ENCODE data around the gene RHCE.
"Not testable (repeated sequence)": the region's sequence is repeated elsewhere in the genome, so short reads cannot be mapped to it uniquely, and the experiment has no call there.

RHCE gene

DNA sequence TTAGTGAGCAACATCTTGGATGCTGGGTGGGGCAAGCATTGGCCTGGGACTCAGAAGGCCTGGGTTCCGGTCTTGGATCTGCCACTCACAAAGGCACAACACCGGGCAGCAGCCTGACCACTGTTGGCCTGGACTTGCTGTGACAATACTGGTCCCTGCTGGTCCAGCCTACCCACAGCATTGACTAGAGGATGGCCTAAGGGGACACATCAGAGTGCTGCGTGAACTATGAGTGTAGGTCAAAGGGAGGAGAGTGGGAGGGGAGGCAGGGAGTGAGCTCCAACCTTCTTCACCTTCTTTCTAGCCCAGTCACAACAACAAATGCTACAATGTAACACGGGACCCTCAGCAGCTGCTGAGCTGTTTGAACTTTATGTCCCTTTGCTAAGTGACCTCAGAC is 51.4 kb downstream of the RHCE start:
- H3K27ac ChIP-seq: no peak overlapping the region
- no peaks in the 10 kb centered on the region for H3K36me3 ChIP-seq (ENCODE audit: insufficient read depth)
- TF ChIP-seq, protein P1, sequence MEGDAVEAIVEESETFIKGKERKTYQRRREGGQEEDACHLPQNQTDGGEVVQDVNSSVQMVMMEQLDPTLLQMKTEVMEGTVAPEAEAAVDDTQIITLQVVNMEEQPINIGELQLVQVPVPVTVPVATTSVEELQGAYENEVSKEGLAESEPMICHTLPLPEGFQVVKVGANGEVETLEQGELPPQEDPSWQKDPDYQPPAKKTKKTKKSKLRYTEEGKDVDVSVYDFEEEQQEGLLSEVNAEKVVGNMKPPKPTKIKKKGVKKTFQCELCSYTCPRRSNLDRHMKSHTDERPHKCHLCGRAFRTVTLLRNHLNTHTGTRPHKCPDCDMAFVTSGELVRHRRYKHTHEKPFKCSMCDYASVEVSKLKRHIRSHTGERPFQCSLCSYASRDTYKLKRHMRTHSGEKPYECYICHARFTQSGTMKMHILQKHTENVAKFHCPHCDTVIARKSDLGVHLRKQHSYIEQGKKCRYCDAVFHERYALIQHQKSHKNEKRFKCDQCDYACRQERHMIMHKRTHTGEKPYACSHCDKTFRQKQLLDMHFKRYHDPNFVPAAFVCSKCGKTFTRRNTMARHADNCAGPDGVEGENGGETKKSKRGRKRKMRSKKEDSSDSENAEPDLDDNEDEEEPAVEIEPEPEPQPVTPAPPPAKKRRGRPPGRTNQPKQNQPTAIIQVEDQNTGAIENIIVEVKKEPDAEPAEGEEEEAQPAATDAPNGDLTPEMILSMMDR (conservative IDR thresholded peaks at IDR 0.05; ENCODE audit: low read depth, low read length): no peak
- H3K4me1 ChIP-seq (ENCODE audit: low read depth, poor library complexity, severe bottlenecking): no peaks in the 10 kb centered on the region
- no peak overlapping the region for H2AFZ ChIP-seq (ENCODE audit: low read depth)
- H3K27me3 ChIP-seq (ENCODE audit: insufficient read depth, low read depth): no peaks in the 10 kb centered on the region
- H3K9ac ChIP-seq: no peak overlapping the region
- no peak overlapping the region for H3K4me3 ChIP-seq (IDR thresholded peaks at IDR 0.05; ENCODE audit: insufficient read depth, low read depth, low read length)
- H4K20me1 ChIP-seq (ENCODE audit: insufficient read depth): no peaks in the 10 kb centered on the region
- H3K4me2 ChIP-seq: no peak overlapping the region
- H3K79me2 ChIP-seq (ENCODE audit: insufficient read depth, low read depth): no peaks in the 10 kb centered on the region

DNA sequence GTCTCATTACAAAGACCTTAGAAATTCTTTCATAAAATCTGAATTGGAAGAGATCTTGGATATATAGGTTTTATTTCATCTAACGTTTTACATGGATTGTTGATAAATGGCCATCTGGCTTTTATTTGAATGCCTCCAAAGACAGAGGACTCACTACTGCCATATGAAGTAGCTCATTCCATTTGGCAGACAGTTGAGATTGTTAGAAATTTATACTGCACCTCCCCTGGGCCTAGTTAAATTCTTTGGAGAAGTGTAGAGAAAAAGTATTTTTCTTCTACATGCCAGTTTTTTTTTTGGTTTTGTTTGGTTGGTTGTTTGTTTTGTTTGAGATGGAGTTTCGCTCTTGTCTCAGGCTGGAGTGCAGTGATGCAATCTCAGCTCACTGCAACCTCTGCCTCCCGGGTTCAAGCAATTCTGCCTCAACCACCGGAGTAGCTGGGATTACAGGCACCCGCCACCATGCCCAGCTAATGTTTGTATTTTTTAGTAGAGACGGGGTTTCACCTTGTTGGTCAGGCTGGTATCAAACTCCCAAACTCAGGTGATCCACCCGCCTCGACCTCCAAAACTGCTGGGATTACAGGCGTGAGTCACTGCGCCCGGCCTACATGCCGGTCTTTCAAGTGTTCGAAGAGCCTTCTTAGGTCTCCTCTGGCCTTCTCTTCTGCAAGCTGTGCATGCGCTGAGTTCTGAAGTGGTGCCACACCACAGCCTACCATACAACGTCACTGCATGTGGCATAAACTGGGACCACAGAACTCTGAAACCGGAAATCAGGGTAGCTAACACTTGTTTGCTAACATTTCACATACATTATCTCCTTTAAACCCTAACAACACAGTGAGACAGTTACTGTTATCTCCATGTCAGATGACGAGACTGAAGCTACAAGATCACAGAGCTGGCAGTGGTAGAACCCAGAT is 57.7 kb downstream of the RHCE start:
- not testable (repeated sequence) for H3K36me3 ChIP-seq (ENCODE audit: insufficient read depth); H3K4me1 ChIP-seq (ENCODE audit: low read depth, poor library complexity, severe bottlenecking); H3K9ac ChIP-seq; H3K4me3 ChIP-seq (IDR thresholded peaks at IDR 0.05; ENCODE audit: insufficient read depth, low read depth, low read length); H3K4me2 ChIP-seq; H3K27ac ChIP-seq; H4K20me1 ChIP-seq (ENCODE audit: insufficient read depth); H3K79me2 ChIP-seq (ENCODE audit: insufficient read depth, low read depth); H3K27me3 ChIP-seq (ENCODE audit: insufficient read depth, low read depth); H2AFZ ChIP-seq (ENCODE audit: low read depth)

DNA sequence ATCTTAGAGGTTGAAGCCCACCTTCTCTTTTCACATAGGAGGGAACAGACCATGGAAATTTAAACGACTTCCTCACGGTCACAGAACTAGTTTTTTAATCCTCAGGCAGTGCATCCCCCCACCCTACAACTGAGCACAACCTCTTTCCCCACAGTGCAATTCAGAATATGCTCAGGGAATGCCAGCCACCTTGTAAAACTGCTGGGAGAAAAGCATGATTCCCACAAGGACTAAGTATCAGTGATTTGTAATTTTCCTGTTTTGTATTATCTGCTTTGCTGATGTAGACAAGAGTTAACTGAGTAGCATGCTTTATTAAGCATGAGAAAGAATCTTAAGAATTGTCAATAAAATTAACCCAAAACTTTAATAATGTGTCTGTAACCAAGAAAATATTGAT is 58.7 kb downstream of the RHCE start:
- no peak overlapping the region for H3K4me2 ChIP-seq
- H4K20me1 ChIP-seq (ENCODE audit: insufficient read depth): no peaks in the 10 kb centered on the region
- H3K4me1 ChIP-seq (ENCODE audit: low read depth, poor library complexity, severe bottlenecking): no peaks in the 10 kb centered on the region
- no peaks in the 10 kb centered on the region for H3K79me2 ChIP-seq (ENCODE audit: insufficient read depth, low read depth)
- TF ChIP-seq, protein P1 (conservative IDR thresholded peaks at IDR 0.05; ENCODE audit: low read depth, low read length): no peak
- no peak overlapping the region for H3K9ac ChIP-seq
- no peak overlapping the region for H2AFZ ChIP-seq (ENCODE audit: low read depth)
- no peak overlapping the region for H3K27ac ChIP-seq
- no peaks in the 10 kb centered on the region; the same call in 1 of the 2 replicates for H3K27me3 ChIP-seq (ENCODE audit: insufficient read depth, low read depth)
- no peak overlapping the region for H3K4me3 ChIP-seq (IDR thresholded peaks at IDR 0.05; ENCODE audit: insufficient read depth, low read depth, low read length)
- H3K36me3 ChIP-seq (ENCODE audit: insufficient read depth): no peaks in the 10 kb centered on the region; the same call in 1 of the 2 replicates

DNA sequence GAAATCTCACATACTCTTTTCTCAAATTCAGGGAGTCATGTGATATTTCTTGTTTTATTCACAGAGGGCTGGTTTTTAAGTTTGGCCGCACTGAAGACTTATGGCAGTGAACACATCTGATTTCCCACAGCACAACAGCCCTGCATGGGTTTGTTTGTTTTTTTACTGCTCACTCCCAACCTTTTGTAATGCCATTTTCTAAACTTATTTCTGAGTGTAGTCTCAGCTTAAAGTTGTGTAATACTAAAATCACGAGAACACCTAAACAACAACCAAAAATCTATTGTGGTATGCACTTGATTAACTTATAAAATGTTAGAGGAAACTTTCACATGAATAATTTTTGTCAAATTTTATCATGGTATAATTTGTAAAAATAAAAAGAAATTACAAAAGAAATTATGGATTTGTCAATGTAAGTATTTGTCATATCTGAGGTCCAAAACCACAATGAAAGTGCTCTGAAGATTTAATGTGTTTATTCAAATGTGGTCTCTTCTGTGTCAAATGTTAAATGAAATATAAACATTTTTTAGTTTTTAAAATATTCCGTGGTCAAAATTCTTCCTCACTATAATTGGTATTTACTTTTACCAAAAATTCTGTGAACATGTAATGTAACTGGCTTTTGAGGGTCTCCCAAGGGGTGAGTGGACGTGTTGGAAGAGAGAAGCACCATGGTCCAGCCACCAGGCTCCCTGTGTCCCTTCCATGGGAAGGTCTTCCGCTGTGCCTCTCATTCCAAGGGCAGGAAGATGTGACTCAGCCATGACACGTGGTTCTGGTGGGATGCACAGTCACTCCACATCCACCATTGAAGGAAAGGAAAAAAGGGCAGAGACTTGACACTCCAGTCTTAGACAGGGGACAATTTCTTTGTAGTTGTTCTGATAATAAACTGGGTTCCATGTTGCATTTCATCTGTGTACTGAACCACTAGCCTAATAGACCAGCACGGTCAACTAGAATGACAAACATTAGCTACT is 59.7 kb downstream of the RHCE start:
- H3K9ac ChIP-seq: no peak overlapping the region
- H3K4me1 ChIP-seq (ENCODE audit: low read depth, poor library complexity, severe bottlenecking): no peaks in the 10 kb centered on the region
- no peak overlapping the region for H3K4me3 ChIP-seq (IDR thresholded peaks at IDR 0.05; ENCODE audit: insufficient read depth, low read depth, low read length)
- no peaks in the 10 kb centered on the region for H4K20me1 ChIP-seq (ENCODE audit: insufficient read depth)
- TF ChIP-seq, protein P1 (conservative IDR thresholded peaks at IDR 0.05; ENCODE audit: low read depth, low read length): no peak
- no peaks in the 10 kb centered on the region; the same call in 1 of the 2 replicates for H3K27me3 ChIP-seq (ENCODE audit: insufficient read depth, low read depth)
- no peak overlapping the region for H2AFZ ChIP-seq (ENCODE audit: low read depth)
- H3K36me3 ChIP-seq (ENCODE audit: insufficient read depth): no peaks in the 10 kb centered on the region; the same call in 1 of the 2 replicates
- no peaks in the 10 kb centered on the region for H3K79me2 ChIP-seq (ENCODE audit: insufficient read depth, low read depth)
- no peak overlapping the region for H3K27ac ChIP-seq
- no peak overlapping the region for H3K4me2 ChIP-seq
